Activated T-helper 1 cell treated with anti-CD3 and anti-CD28 coated beads, Interleukin-12 subunit alpha, Interleukin-12 subunit beta, Interleukin-2, Interleukin-4 antibody, amounts not matched to agents 30 ng/mL and 10 ng/mL and 1 ng/mL, durations not matched to agents 14 hours and 24 hours and 36 hours (primary cell): ENCODE measurements around the gene NPIPB2. TPM values are rescaled to one million over a fixed set of nuclear protein-coding genes. Genes with fewer than 3 reads are reported as not detected.

Experiments used
- DNase-seq: peaks from one replicate; pipeline ENCODE4 v3.0.0; 2021; ENCODE audit warnings: low spot score
- H3K27ac Mint-ChIP-seq: one replicate; pipeline ENCODE4 v1.8.0; 2021; ENCODE audit warnings: mild to moderate bottlenecking, mixed read lengths
- H3K27me3 Mint-ChIP-seq: one replicate; pipeline ENCODE4 v1.8.0; 2022; ENCODE audit warnings: mild to moderate bottlenecking, moderate library complexity, mixed read lengths; ENCODE audit not compliant: insufficient read depth
- H3K36me3 Mint-ChIP-seq: one replicate; pipeline ENCODE4 v1.8.0; 2021; ENCODE audit warnings: low read depth, mixed read lengths
- H3K4me1 Mint-ChIP-seq: one replicate; pipeline ENCODE4 v1.8.0; 2021; ENCODE audit warnings: low read depth, mixed read lengths
- H3K4me3 Mint-ChIP-seq: one replicate; pipeline ENCODE4 v1.8.0; 2021; ENCODE audit warnings: mild to moderate bottlenecking, moderate library complexity, mixed read lengths
- H3K9me3 Mint-ChIP-seq: one replicate; pipeline ENCODE4 v1.8.0; 2021; ENCODE audit warnings: mixed read lengths
- intact Hi-C: fragments of 100-400 bp; cut with micrococcal nuclease; formaldehyde crosslinking; loops from one replicate; pipeline ENCODE4 v1.15.1; 2024
- total RNA-seq: library from RNA; stranded (reverse); gene quantifications from 2 replicates; pipeline ENCODE4 v1.2.3, GENCODE V29; 2022

The NPIPB2 gene
- total RNA-seq, 1 donor from 2014 or later, result 18.8 TPM

- Mint-ChIP-seq H3K9me3 (no peaks in the 10 kb centered on the region), H3K27me3 (no peaks in the 10 kb centered on the region), H3K36me3 (peaks cover 24% of the 10 kb centered on the region), H3K4me3 (no peak overlapping the region), H3K4me1 (peaks cover 55% of the 10 kb centered on the region), H3K27ac (no peak overlapping the region)
- DNase-seq, result no peak
- intact Hi-C loops, result loop anchor here (5.0 to 10.0 kb wide), 4 partner anchors 128 to 1523 kb away; partner anchors contain the start of genes ATF7IP2 and SOCS1
These were observed 31.9 kb downstream of the NPIPB2 start for GRCh38 chr16:11909653-11910545.

GRCh38 chr16:11907160-11907970 is 34.5 kb downstream of the NPIPB2 start:
- intact Hi-C loops, result no loop called here
- Mint-ChIP-seq H3K4me3 (no peak overlapping the region), H3K36me3 (peaks cover 14% of the 10 kb centered on the region), H3K4me1 (peaks cover 44% of the 10 kb centered on the region), H3K27ac (no peak overlapping the region), H3K9me3 (no peaks in the 10 kb centered on the region), H3K27me3 (no peaks in the 10 kb centered on the region)
- no peak for DNase-seq

GRCh38 chr16:11903906-11904305 is 37.9 kb downstream of the NPIPB2 start:
- peaks cover 41% of the 10 kb centered on the region for H3K4me1 Mint-ChIP-seq
- DNase-seq, result no peak
- intact Hi-C loops, result no loop called here
- peaks cover 14% of the 10 kb centered on the region for H3K36me3 Mint-ChIP-seq
- H3K4me3 Mint-ChIP-seq, result no peak overlapping the region
- H3K27me3 Mint-ChIP-seq, result no peaks in the 10 kb centered on the region
- no peak overlapping the region for H3K27ac Mint-ChIP-seq
- no peaks in the 10 kb centered on the region for H3K9me3 Mint-ChIP-seq

- Mint-ChIP-seq H3K9me3 (no peaks in the 10 kb centered on the region), H3K27me3 (no peaks in the 10 kb centered on the region), H3K36me3 (peaks cover 21% of the 10 kb centered on the region), H3K4me3 (no peak overlapping the region), H3K27ac (peak overlapping the region; percentile 0), H3K4me1 (peaks cover 49% of the 10 kb centered on the region)
- DNase-seq, result no peak
- intact Hi-C loops, result no loop called here
These were observed 40.8 kb downstream of the NPIPB2 start for GRCh38 chr16:11901091-11901490.

- no peak for DNase-seq
- H3K27ac Mint-ChIP-seq, result peak overlapping the region; percentile 42
- H3K27me3 Mint-ChIP-seq, result no peaks in the 10 kb centered on the region
- no peaks in the 10 kb centered on the region for H3K9me3 Mint-ChIP-seq
- intact Hi-C loops, result no loop called here
- peaks cover 38% of the 10 kb centered on the region for H3K4me1 Mint-ChIP-seq
- no peak overlapping the region for H3K4me3 Mint-ChIP-seq
- H3K36me3 Mint-ChIP-seq, result peaks cover 33% of the 10 kb centered on the region
These were observed 45.2 kb downstream of the NPIPB2 start for GRCh38 chr16:11896486-11897176.

- H3K9me3 Mint-ChIP-seq, result no peaks in the 10 kb centered on the region
- no peak overlapping the region for H3K27ac Mint-ChIP-seq
- no peak for DNase-seq
- no peak overlapping the region for H3K4me3 Mint-ChIP-seq
- H3K4me1 Mint-ChIP-seq, result peaks cover 15% of the 10 kb centered on the region
- H3K27me3 Mint-ChIP-seq, result no peaks in the 10 kb centered on the region
- peaks cover 33% of the 10 kb centered on the region for H3K36me3 Mint-ChIP-seq
- intact Hi-C loops, result no loop called here
These were observed 48.3 kb downstream of the NPIPB2 start for GRCh38 chr16:11893571-11893970.

- no peak overlapping the region for H3K4me3 Mint-ChIP-seq
- H3K36me3 Mint-ChIP-seq, result peaks cover 29% of the 10 kb centered on the region
- H3K4me1 Mint-ChIP-seq, result peaks cover 10% of the 10 kb centered on the region
- no peaks in the 10 kb centered on the region for H3K27me3 Mint-ChIP-seq
- no peak overlapping the region for H3K27ac Mint-ChIP-seq
- no peaks in the 10 kb centered on the region for H3K9me3 Mint-ChIP-seq
- no peak for DNase-seq
- intact Hi-C loops, result no loop called here
These were observed 49.1 kb downstream of the NPIPB2 start for GRCh38 chr16:11892761-11893160.

- no peak for DNase-seq
- no peaks in the 10 kb centered on the region for H3K27me3 Mint-ChIP-seq
- H3K4me3 Mint-ChIP-seq, result no peak overlapping the region
- no peaks in the 10 kb centered on the region for H3K9me3 Mint-ChIP-seq
- intact Hi-C loops, result no loop called here
- H3K4me1 Mint-ChIP-seq, result no peaks in the 10 kb centered on the region
- H3K27ac Mint-ChIP-seq, result no peak overlapping the region
- H3K36me3 Mint-ChIP-seq, result peaks cover 39% of the 10 kb centered on the region
These were observed 51.4 kb downstream of the NPIPB2 start for GRCh38 chr16:11890231-11890965.

GRCh38 chr16:11886881-11887280 is 55.0 kb downstream of the NPIPB2 start:
- no peak overlapping the region for H3K27ac Mint-ChIP-seq
- intact Hi-C loops, result no loop called here
- H3K4me3 Mint-ChIP-seq, result no peak overlapping the region
- peaks cover 36% of the 10 kb centered on the region for H3K36me3 Mint-ChIP-seq
- DNase-seq, result no peak
- no peaks in the 10 kb centered on the region for H3K4me1 Mint-ChIP-seq
- no peaks in the 10 kb centered on the region for H3K27me3 Mint-ChIP-seq
- H3K9me3 Mint-ChIP-seq, result no peaks in the 10 kb centered on the region

GRCh38 chr16:11884035-11884434 is 57.8 kb downstream of the NPIPB2 start:
- Mint-ChIP-seq H3K9me3 (no peaks in the 10 kb centered on the region), H3K4me1 (no peaks in the 10 kb centered on the region), H3K27ac (no peak overlapping the region), H3K27me3 (no peaks in the 10 kb centered on the region), H3K4me3 (no peak overlapping the region), H3K36me3 (peaks cover 42% of the 10 kb centered on the region)
- intact Hi-C loops, result no loop called here
- DNase-seq, result no peak

GRCh38 chr16:11880007-11880406 is 61.8 kb downstream of the NPIPB2 start:
- no peak overlapping the region for H3K27ac Mint-ChIP-seq
- no peaks in the 10 kb centered on the region for H3K4me1 Mint-ChIP-seq
- intact Hi-C loops, result no loop called here
- peaks cover 38% of the 10 kb centered on the region for H3K36me3 Mint-ChIP-seq
- H3K9me3 Mint-ChIP-seq, result no peaks in the 10 kb centered on the region
- no peak for DNase-seq
- H3K4me3 Mint-ChIP-seq, result no peak overlapping the region
- H3K27me3 Mint-ChIP-seq, result no peaks in the 10 kb centered on the region

GRCh38 chr16:11877374-11877773 is 64.5 kb downstream of the NPIPB2 start:
- Mint-ChIP-seq H3K9me3 (no peaks in the 10 kb centered on the region), H3K36me3 (peaks cover 40% of the 10 kb centered on the region), H3K27ac (no peak overlapping the region)

More at GRCh38 chr16:11877374-11877773, 64.5 kb downstream of the NPIPB2 start:
- intact Hi-C loops, result no loop called here
- no peaks in the 10 kb centered on the region for H3K4me1 Mint-ChIP-seq
- DNase-seq, result no peak
- H3K27me3 Mint-ChIP-seq, result no peaks in the 10 kb centered on the region
- H3K4me3 Mint-ChIP-seq, result no peak overlapping the region
